ENCODE measurements around the gene DUS2.
"Not testable (repeated sequence)": the region's sequence is repeated elsewhere in the genome, so short reads cannot be mapped to it uniquely, and the experiment has no call there.

DUS2 gene

GRCh38 chr16:68091380-68092261, 68.5 kb downstream of the DUS2 start:
- DNase-seq (ENCODE audit: low spot score): no peak

GRCh38 chr16:68092275-68092674, 69.2 kb downstream of the DUS2 start:
- not testable (repeated sequence) for DNase-seq (ENCODE audit: low spot score)

GRCh38 chr16:68093816-68094613, 70.9 kb downstream of the DUS2 start:
- peak; percentile 67 for DNase-seq (ENCODE audit: low spot score)

- no peak for DNase-seq (ENCODE audit: low spot score)
Measured at GRCh38 chr16:68094614-68094934, 71.5 kb downstream of the DUS2 start.

GRCh38 chr16:68096491-68096890, 73.4 kb downstream of the DUS2 start:
- DNase-seq (ENCODE audit: low spot score): no peak

GRCh38 chr16:68097088-68097487, 74.0 kb downstream of the DUS2 start:
- DNase-seq (ENCODE audit: low spot score): no peak

GRCh38 chr16:68097895-68098294, 74.8 kb downstream of the DUS2 start:
- DNase-seq (ENCODE audit: low spot score): no peak

GRCh38 chr16:68100488-68100887, 77.4 kb downstream of the DUS2 start:
- DNase-seq (ENCODE audit: low spot score): no peak

GRCh38 chr16:68105611-68106010, 82.5 kb downstream of the DUS2 start:
- no peak for DNase-seq (ENCODE audit: low spot score)

- DNase-seq (ENCODE audit: low spot score): not testable (repeated sequence)
Measured at GRCh38 chr16:68107230-68107928, 84.3 kb downstream of the DUS2 start.

- not testable (repeated sequence) for DNase-seq (ENCODE audit: low spot score)
Measured at GRCh38 chr16:68109156-68109555, 86.1 kb downstream of the DUS2 start.

- DNase-seq (ENCODE audit: low spot score): not testable (repeated sequence)
Measured at GRCh38 chr16:68110611-68111010, 87.5 kb downstream of the DUS2 start.

GRCh38 chr16:68111379-68111778, 88.3 kb downstream of the DUS2 start:
- DNase-seq (ENCODE audit: low spot score): no peak

- DNase-seq (ENCODE audit: low spot score): no peak
Measured at GRCh38 chr16:68113059-68113761, 90.1 kb downstream of the DUS2 start.

- DNase-seq (ENCODE audit: low spot score): no peak
Measured at GRCh38 chr16:68113765-68114240, 90.7 kb downstream of the DUS2 start.

GRCh38 chr16:68114939-68115338, 91.9 kb downstream of the DUS2 start:
- not testable (repeated sequence) for DNase-seq (ENCODE audit: low spot score)

- no peak for DNase-seq (ENCODE audit: low spot score)
Measured at GRCh38 chr16:68115851-68116250, 92.8 kb downstream of the DUS2 start.

- peak; percentile 62 for DNase-seq (ENCODE audit: low spot score)
Measured at GRCh38 chr16:68116256-68116867, 93.3 kb downstream of the DUS2 start.

- DNase-seq (ENCODE audit: low spot score): no peak
Measured at GRCh38 chr16:68117884-68118283, 94.8 kb downstream of the DUS2 start.

GRCh38 chr16:68118954-68119353, 95.9 kb downstream of the DUS2 start:
- DNase-seq (ENCODE audit: low spot score): not testable (repeated sequence)

GRCh38 chr16:68120496-68120895, 97.4 kb downstream of the DUS2 start:
- DNase-seq (ENCODE audit: low spot score): not testable (repeated sequence)

Data from RKO (cell line).